NCI-H524 treated with DMSO at 0.1 percent for 48 hours (cell line): ENCODE results near the gene RHOJ.
A peak's percentile ranks its signal among the peaks of the same experiment; 100 is the strongest.

Experiments
- DNase-seq: peaks from one replicate; lab custom pipeline; 2025; lab: John Stamatoyannopoulos, UW

RHOJ gene

DNA sequence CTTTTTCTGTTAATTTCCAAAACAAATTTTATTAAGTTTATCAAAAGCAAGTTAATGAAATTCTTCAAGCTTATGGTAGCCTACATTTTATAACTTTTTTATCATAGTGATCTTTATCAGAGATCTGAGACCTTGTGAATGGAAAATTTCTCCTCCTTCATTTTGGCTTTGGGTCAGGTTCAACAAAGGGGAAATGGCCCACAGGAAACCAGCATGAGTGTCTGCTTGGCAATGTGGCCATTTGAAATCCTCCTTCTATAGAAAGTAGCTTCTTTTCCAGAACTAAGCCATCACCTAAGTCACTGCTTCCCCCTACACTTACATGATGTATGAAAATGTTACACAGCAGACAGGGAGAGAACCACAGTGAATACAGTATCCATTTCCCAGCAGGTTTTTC is 1.6 kb downstream of the RHOJ start:
- DNase-seq, result no peak

DNA sequence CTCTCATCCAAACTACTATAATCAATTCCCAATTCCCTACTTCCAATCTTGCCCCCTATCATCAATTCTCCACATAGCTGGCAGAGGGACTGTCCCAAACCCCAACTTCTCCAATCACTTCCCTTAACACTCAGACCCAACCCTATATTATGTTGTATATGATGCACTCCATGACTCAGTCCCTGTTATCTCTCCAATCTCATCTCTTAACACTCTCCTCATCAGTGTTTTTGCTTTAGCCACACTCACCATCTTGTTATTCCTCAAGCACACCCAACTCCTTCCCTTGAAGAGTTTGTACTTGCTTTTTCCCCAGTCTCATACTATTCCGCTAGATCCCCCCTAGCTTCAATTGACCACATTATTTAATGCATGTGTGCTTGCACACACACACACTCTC is 4.9 kb downstream of the RHOJ start:
- DNase-seq, result no peak

GRCh38 chr14:63210812-63211211 is 6.6 kb downstream of the RHOJ start:
- DNase-seq, result no peak

DNA sequence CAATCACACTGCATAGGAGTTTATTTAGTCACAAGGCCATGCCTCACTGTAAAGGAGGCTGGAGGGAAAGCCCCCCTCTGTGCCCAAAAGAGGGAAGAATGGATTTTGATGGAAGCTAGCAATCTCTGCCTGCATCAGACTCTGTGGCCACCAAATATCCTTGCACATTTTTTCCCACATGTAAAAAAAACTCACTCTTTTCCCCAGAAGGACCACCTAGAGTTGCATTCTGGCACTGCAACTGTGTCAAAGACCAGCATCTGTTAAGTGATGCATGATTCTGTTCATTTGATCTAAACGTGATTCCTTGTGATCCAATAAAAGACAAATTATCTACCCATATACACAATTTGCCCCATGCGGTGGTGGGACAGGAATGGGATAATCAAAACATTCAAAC is 8.0 kb downstream of the RHOJ start:
- DNase-seq, result no peak

- DNase-seq, result no peak
These were observed 8.7 kb downstream of the RHOJ start for GRCh38 chr14:63212776-63213500.

- no peak for DNase-seq
These were observed 10.4 kb downstream of the RHOJ start for GRCh38 chr14:63214417-63215196.

- DNase-seq, result no peak
These were observed 16.3 kb downstream of the RHOJ start for GRCh38 chr14:63220526-63220925.

DNA sequence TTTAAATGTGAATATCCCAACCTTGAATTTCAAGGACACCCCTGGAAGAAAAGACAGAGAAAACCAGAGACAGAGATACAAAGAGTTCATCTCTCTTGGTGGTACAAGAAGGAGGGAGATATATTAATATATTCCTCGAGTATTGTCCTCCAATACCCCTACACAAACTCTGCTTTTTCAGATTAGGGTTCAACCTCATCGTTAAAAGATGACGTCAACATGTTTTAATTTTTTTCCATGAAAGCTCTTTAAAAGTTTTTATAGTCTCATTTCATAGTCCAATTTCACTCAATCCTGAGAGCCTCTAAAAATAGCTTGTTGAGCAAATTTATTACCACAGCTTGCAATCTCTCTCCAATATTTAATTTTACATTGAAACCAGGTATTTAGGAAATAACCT is 19.4 kb downstream of the RHOJ start:
- DNase-seq, result no peak

DNA sequence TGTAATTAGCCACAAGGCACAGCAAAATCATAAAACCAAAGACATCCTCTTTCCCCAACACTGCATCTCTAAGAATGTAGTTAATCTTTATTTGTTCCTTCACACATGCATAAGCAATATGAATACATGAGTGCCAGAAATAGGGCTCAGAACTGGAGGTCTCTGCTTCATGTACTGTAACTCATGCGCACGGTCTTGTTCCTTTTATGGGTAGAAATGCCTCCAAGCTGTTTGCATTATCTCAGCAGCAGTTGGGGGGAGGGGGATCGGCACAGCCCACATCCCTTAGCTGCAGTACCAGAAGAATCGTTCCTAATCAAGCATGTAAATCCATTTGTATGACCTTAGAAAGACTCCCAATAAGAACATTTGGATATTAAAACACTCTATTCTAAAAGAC is 20.0 kb downstream of the RHOJ start:
- DNase-seq, result no peak

- no peak for DNase-seq
These were observed 24.0 kb downstream of the RHOJ start for GRCh38 chr14:63228217-63228616.

GRCh38 chr14:63229330-63230059 is 25.3 kb downstream of the RHOJ start:
- DNase-seq, result no peak

DNA sequence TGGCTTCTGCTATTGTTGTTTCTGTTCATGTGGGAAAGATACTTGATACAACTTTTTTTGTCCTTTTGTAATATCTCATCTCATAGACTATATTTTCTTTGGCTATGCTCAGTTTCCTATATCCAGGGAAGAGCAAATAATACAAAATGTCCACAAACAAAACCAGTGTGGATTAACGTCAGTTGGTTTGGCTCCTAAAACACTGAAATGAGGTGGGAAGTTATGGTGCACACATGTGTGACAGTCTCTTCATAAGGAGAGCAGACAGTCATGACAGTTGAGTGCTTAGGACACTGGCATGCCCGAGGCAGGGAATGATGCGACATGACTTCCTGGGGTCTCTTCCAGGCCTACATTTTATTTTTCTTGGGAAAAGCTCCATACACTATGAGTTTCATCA is 27.5 kb downstream of the RHOJ start:
- DNase-seq, result no peak

- no peak for DNase-seq
These were observed 33.5 kb downstream of the RHOJ start for GRCh38 chr14:63237791-63238190.

GRCh38 chr14:63240221-63240620 is 36.0 kb downstream of the RHOJ start:
- DNase-seq, result no peak

DNA sequence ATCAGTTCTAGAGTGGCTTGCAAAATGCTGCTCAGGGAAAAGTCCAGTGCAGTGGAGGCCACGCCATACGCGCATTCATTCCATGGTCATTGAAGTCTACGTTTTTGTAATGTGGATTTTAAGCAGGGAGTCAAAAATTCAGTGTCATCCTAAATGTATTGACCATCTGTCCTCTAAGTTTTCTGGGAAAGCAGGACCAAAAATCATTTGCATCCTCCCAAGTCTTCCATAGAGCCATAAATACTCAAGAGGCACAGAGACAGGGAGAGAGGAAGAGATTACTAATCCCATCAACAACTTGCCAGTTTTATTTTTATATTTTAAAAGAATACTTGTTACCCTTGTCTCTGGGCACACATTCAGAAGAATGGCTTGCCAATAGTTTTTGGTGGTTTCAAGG is 36.9 kb downstream of the RHOJ start:
- DNase-seq, result no peak

GRCh38 chr14:63243646-63244045 is 39.4 kb downstream of the RHOJ start:
- DNase-seq, result no peak

GRCh38 chr14:63245893-63246292 is 41.6 kb downstream of the RHOJ start:
- DNase-seq, result peak; percentile 49

DNA sequence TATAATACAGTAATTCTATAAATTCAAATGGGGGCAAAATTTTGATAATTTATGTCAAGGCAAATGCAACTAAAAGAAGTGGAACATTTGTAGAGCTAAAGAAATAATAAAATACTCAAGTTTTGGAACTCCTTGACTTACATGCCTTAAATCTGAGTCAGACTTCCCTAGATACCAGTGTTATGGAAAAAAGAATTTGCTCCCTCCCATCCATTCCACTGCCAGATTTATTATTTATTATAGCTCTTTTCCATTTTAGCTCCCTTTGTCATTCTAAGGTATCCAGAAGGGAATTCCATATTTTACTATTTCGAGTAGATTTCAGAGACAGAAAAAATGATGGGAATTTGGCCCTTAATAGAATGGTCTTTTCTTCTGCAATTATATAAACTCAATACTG is 44.0 kb downstream of the RHOJ start:
- DNase-seq, result no peak

DNA sequence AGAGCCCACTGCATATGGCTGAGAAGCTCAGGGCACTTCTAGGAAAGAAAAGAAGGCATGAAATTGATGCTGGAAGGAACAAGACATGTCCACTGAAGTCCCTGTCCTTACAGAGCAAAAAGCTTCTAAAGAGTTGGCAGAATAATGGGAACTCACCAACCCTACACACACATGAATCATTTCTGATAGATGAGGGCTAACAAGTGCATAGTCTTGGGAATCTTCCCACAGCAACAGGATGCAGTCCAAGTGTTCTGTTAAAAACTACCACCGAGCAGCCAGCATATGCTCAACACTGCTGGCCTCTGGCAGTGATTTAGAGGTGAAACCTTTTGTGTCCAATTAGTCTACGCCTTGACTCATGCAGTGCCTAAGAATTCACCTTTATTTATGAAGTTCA is 44.8 kb downstream of the RHOJ start:
- no peak for DNase-seq

GRCh38 chr14:63257299-63257698 is 53.1 kb downstream of the RHOJ start:
- no peak for DNase-seq

- DNase-seq, result no peak
These were observed 58.2 kb downstream of the RHOJ start for GRCh38 chr14:63262446-63262845.

DNA sequence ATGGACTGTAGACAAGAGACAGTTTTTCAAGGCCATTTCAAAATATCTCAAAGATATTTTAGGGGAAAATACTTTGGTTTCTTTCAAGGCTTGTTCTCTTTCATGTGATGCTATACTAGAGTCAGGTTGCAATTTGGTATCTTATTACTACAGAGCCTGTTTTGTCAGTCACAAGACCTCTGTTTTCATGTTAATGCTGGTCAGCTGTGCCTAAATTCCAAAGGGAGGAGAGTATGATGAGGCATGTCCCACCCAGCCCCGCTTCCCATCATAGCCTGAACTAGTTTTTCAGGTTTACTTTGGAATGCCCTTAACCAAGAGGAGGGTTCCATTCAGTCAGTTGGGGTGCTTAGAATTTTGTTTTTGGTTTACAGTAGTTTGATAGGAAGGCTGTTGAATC is 61.9 kb downstream of the RHOJ start:
- DNase-seq, result no peak

DNA sequence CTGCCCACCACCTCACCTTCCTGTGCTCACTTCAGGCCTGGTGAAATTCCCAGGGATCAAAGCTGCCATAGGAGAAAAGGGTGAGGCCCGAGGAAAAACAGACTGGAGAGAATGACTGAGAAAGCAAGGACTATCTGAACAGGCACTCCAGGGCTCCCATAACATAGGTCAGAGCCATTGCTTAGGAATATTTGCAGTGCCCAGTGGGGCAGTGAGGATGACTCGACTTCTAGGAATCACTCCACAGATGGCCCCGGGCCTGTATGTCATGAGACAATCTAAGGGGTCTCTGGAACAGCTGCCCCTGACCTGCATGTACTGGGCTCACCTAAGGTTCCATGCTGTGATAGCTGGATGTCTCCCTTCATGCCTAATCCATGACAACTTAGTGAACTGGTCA is 62.9 kb downstream of the RHOJ start:
- DNase-seq, result no peak
